Activated CD8-positive, alpha-beta T cell treated with anti-CD3 and anti-CD28 coated beads for 36 hours (primary cell): Measurements from ENCODE around the gene HIGD1A. TPM values are rescaled to one million over a fixed set of nuclear protein-coding genes. Genes with fewer than 3 reads are reported as not detected.
"Not testable (repeated sequence)": the region's sequence is repeated elsewhere in the genome, so short reads cannot be mapped to it uniquely, and the experiment has no call there.

ENCODE experiments used
- ATAC-seq: fragments of 200-7000 bp; cut with Tn5 transposase; one replicate; pipeline ENCODE4 v1.10.0; 2021; ENCODE audit warnings: mild to moderate bottlenecking, moderate library complexity
- CTCF ChIA-PET: fragments of 350-600 bp; sonication (Branson Sonifier 250); formaldehyde crosslinking; loops from one replicate; lab custom pipeline; 2021; ENCODE audit warnings: antibody characterized with exemption; lab: Charles Lee
- POLR2A ChIA-PET: fragments of 350-600 bp; sonication (Branson Sonifier 250); formaldehyde crosslinking; loops from one replicate; lab custom pipeline; 2021; ENCODE audit warnings: antibody characterized with exemption; lab: Charles Lee
- DNase-seq: peaks from one replicate; pipeline ENCODE4 v3.0.0-alpha.2; 2020
- H3K27ac Mint-ChIP-seq: one replicate; pipeline ENCODE4 v1.8.0; 2021; ENCODE audit warnings: mild to moderate bottlenecking, mixed read lengths
- H3K27me3 Mint-ChIP-seq: one replicate; pipeline ENCODE4 v1.8.0; 2021; ENCODE audit warnings: mixed read lengths
- H3K36me3 Mint-ChIP-seq: one replicate; pipeline ENCODE4 v1.8.0; 2021; ENCODE audit warnings: low read depth, mixed read lengths
- H3K4me1 Mint-ChIP-seq: one replicate; pipeline ENCODE4 v1.8.0; 2021; ENCODE audit warnings: low read depth, mixed read lengths
- H3K4me3 Mint-ChIP-seq: one replicate; pipeline ENCODE4 v1.8.0; 2021; ENCODE audit warnings: mild to moderate bottlenecking, moderate library complexity, mixed read lengths
- H3K9me3 Mint-ChIP-seq: one replicate; pipeline ENCODE4 v1.8.0; 2021; ENCODE audit warnings: mixed read lengths
- intact Hi-C: fragments of 100-400 bp; cut with micrococcal nuclease; formaldehyde crosslinking; loops from one replicate; pipeline ENCODE4 v1.10.0; 2022
- total RNA-seq, 2 experiments: library from RNA; stranded (reverse); gene quantifications; one replicate each; pipeline ENCODE4 v1.2.3, GENCODE V29; 2021
- TF ChIP-seq, protein P1 (sequence below): fragments of 200-600 bp; IDR thresholded peaks from one replicate; pipeline ENCODE4 v1.8.0; 2022; ENCODE audit warnings: antibody characterized with exemption, mild to moderate bottlenecking

Gene HIGD1A
- total RNA-seq, 2 experiments from 2014 or later, result 58.4 to 60.5 TPM

DNA sequence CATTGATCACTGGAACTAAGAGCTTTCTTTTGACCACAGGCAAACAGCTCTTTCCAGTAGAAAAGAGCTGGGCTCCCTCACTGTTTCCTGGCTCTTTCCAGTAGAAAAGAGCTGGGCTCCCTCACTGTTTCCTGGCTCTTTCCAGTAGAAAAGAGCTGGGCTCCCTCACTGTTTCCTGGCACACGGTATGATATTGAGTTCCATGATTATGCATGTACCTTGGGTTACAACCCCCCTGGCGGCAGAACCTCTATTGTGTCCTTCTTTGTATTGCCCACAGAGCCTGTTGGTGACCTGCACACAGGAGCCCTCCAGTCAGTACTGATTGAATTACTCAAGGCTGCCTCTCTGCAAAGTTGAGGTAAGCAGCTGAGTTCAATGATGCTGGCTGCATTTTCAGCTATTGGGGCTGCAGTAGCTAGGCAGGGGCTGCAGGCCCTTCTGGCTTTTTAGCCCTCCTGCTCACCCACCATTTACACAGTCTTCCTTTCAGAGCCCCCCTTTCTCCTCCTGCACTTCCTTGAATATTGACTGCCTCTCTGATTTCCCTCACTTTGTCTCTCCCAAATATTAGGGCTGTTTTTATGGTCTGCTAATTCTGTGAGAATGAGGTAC, 15.2 kb upstream of the HIGD1A start:
- no peaks in the 10 kb centered on the region for H3K9me3 Mint-ChIP-seq
- H3K4me3 Mint-ChIP-seq, result no peak overlapping the region
- DNase-seq, result no peak
- no peak for ATAC-seq
- H3K27me3 Mint-ChIP-seq, result peaks cover 2% of the 10 kb centered on the region
- ChIA-PET POLR2A (no interaction called here), CTCF (interaction anchor here (1.9 to 2.5 kb wide), 2 partner anchors 12 to 20 kb away, joined by 6 to 11 read pairs; no protein-coding TSS in a partner anchor)
- no peak overlapping the region for H3K27ac Mint-ChIP-seq
- H3K4me1 Mint-ChIP-seq, result no peaks in the 10 kb centered on the region
- no peaks in the 10 kb centered on the region for H3K36me3 Mint-ChIP-seq
- intact Hi-C loops, result no loop called here
- TF ChIP-seq, protein P1, sequence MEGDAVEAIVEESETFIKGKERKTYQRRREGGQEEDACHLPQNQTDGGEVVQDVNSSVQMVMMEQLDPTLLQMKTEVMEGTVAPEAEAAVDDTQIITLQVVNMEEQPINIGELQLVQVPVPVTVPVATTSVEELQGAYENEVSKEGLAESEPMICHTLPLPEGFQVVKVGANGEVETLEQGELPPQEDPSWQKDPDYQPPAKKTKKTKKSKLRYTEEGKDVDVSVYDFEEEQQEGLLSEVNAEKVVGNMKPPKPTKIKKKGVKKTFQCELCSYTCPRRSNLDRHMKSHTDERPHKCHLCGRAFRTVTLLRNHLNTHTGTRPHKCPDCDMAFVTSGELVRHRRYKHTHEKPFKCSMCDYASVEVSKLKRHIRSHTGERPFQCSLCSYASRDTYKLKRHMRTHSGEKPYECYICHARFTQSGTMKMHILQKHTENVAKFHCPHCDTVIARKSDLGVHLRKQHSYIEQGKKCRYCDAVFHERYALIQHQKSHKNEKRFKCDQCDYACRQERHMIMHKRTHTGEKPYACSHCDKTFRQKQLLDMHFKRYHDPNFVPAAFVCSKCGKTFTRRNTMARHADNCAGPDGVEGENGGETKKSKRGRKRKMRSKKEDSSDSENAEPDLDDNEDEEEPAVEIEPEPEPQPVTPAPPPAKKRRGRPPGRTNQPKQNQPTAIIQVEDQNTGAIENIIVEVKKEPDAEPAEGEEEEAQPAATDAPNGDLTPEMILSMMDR, result no peak

DNA sequence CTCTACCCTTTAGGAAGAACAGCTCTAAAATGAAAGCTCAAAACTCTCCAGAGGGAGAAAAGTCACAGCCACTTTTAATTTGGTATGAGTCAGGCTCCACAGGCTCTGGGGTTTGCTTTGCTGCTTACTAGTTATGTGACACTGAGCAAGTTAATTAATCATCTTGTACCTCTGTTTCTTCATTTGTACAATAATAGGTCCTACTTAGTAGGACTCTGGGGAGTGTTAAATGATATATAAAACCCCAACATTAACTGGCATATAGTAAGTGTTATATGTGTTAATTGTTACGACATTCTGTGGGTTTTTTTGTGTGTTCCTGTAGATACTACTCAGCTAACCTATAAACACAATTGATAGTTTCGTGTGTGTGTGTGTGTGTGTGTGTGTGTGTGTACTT, 11.5 kb upstream of the HIGD1A start:
- H3K4me3 Mint-ChIP-seq, result no peak overlapping the region
- no peaks in the 10 kb centered on the region for H3K36me3 Mint-ChIP-seq
- DNase-seq (no peak), ATAC-seq (no peak)
- POLR2A ChIA-PET, result interaction anchor here (0.5 to 1.9 kb wide), 3 partner anchors 10 to 90 kb away, joined by 3 to 7 read pairs (median 5); partner anchors contain the start of gene HIGD1A
- intact Hi-C loops, result no loop called here
- H3K27me3 Mint-ChIP-seq, result no peaks in the 10 kb centered on the region
- no peaks in the 10 kb centered on the region for H3K4me1 Mint-ChIP-seq
- no peak overlapping the region for H3K27ac Mint-ChIP-seq
- no peaks in the 10 kb centered on the region for H3K9me3 Mint-ChIP-seq
- CTCF ChIA-PET, result interaction anchor here (0.9 to 1.6 kb wide), 5 partner anchors 16 to 70 kb away, joined by 3 to 7 read pairs (median 3); partner anchors contain the start of gene CYP8B1
- TF ChIP-seq, protein P1, result no peak

DNA sequence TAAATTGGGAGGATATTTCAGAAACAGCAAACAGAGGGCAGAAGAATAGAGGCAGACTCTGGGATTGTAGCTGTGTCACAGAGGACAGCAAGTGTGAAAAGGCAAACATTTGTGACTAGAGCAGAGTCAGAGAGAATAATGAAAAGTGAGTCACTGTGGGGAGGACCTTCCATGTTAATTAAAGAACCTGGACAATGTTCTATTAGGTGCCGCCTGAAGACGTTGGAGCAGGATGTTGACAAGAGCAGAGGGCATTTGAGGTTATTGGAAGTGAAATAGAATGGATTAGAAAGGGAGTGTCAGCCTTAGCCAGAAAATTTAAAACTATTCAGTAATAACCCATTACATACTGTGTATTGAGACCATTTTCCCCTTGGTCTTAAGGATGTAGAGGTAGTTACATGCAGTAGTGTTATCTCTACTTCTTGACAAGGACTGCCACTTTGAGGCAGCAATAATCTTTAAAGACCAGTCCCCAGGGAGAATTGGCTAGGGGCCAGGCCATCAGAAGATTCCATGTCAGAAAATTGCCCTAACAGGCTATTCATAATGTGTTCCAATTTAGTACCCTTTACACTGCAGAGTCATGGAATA, 10.7 kb upstream of the HIGD1A start:
- POLR2A ChIA-PET, result interaction anchor here (1.4 to 1.9 kb wide), 2 partner anchors 9 to 11 kb away, joined by 5 to 7 read pairs; partner anchors contain the start of gene HIGD1A
- Mint-ChIP-seq H3K27me3 (no peaks in the 10 kb centered on the region), H3K4me3 (no peak overlapping the region), H3K36me3 (no peaks in the 10 kb centered on the region), H3K27ac (no peak overlapping the region), H3K9me3 (no peaks in the 10 kb centered on the region), H3K4me1 (no peaks in the 10 kb centered on the region)
- CTCF ChIA-PET, result interaction anchor here (0.9 to 1.6 kb wide), 5 partner anchors 16 to 70 kb away, joined by 3 to 7 read pairs (median 3); partner anchors contain the start of gene CYP8B1
- TF ChIP-seq, protein P1, result no peak
- DNase-seq, result no peak
- intact Hi-C loops, result no loop called here
- ATAC-seq, result no peak

DNA sequence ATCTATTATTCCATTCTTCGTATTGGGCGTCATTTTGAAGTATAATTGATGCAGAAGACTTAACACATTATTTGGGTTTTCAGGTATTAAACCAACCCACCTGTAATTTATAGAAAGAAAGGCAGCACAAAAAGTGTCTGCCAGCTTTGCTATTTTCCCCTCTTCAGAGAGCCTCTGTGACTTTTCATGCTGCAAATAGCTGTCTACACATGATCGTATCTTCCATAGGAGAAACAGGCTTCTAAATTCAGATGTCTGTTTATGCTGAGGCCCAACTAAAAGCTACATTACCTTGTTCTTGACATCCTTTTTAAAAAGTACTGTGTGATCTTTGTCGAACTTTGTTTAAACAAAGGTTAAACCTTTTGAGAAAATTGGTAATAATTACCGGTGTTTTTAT, 10.0 kb upstream of the HIGD1A start:
- Mint-ChIP-seq H3K27ac (no peak overlapping the region), H3K4me1 (no peaks in the 10 kb centered on the region), H3K36me3 (no peaks in the 10 kb centered on the region), H3K4me3 (no peak overlapping the region), H3K9me3 (no peaks in the 10 kb centered on the region), H3K27me3 (no peaks in the 10 kb centered on the region)
- intact Hi-C loops, result no loop called here
- ChIA-PET POLR2A (interaction anchor here (1.9 kb wide), 1 partner anchor 11 kb away, joined by 7 read pairs; the partner anchor contains the start of gene HIGD1A), CTCF (interaction anchor here (0.9 to 1.6 kb wide), 2 partner anchors 64 kb away, joined by 3 read pairs; no protein-coding TSS in a partner anchor)
- ATAC-seq (no peak), DNase-seq (no peak)
- TF ChIP-seq, protein P1, result no peak

DNA sequence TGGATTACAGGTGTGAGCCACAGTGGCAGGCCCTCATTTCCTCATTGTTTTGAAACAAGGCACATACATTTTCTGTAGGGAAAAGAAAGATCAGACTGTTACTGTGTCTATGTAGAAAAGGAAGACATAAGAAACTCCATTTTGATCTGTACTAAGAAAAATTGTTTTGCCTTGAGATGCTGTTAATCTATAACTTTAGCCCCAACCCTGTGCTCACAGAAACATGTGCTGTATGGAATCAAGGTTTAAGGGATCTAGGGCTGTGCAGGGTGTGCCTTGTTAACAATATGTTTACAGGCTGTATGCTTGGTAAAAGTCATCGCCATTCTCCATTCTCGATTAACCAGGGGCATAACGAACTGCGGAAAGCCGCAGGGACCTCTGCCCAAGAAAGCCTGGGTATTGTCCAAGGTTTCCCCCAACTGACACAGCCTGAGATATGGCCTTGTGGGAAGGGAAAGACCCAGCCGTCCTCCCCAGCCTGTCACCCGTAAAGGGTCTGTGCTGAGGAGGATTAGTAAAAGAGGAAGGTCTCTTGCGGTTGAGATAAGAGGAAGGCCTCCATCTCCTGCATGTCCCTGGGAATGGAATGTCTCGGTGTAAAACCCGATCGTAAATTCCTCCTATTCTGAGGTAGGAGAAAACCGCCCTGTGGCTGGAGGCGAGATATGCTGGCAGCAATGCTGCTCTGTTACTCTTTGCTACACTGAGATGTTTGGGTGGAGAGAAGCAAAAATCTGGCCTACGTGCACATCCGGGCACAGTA, 7.0 kb upstream of the HIGD1A start:
- H3K36me3 Mint-ChIP-seq, H3K27me3 Mint-ChIP-seq, H3K4me1 Mint-ChIP-seq: not testable (repeated sequence)

DNA sequence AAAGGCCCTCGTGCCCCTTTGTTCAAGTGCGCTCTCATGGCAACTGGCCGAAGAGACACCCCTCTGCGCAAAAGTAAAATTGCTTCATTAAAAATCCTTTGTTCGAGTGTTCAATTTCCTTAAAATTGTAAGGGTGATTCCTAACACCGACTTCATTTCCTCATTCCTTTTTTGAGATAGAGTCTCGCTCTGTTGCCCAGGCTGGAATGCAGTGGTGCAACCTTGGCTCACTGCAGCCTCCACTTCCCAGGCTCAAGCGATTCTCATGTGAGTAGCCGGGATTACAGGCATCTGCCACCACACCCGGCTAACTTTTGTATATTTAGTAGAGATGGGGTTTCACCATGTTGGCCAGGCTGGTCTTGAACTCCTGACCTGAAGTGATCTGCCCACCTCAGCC, 6.4 kb upstream of the HIGD1A start:
- DNase-seq, H3K36me3 Mint-ChIP-seq, ATAC-seq, intact Hi-C loops, H3K9me3 Mint-ChIP-seq, H3K4me3 Mint-ChIP-seq, POLR2A ChIA-PET, CTCF ChIA-PET, H3K4me1 Mint-ChIP-seq, H3K27ac Mint-ChIP-seq: not testable (repeated sequence)
- H3K27me3 Mint-ChIP-seq, result peaks cover 10% of the 10 kb centered on the region

More for the DNA sequence above, 7.0 kb upstream of the HIGD1A start:
- intact Hi-C loops, ATAC-seq, H3K4me3 Mint-ChIP-seq, POLR2A ChIA-PET, H3K27ac Mint-ChIP-seq, CTCF ChIA-PET, H3K9me3 Mint-ChIP-seq, DNase-seq: not testable (repeated sequence)
